DOHH2 (cell line): ENCODE data around the gene SORL1.

Experiments
- H3F3A ChIP-seq: fragments of 200-600 bp; sonication (generic), shearing (Covaris generic); 2 replicates; pipeline ENCODE4 v1.6.0; 2016; ENCODE audit warnings: antibody characterized with exemption, mild to moderate bottlenecking; ENCODE audit not compliant: control insufficient read depth, insufficient read depth
- H3K27ac ChIP-seq: fragments of 200-600 bp; sonication (generic); 2 replicates; pipeline ENCODE4 v1.5.1; 2014; ENCODE audit warnings: low read depth, mild to moderate bottlenecking, low read length, moderate library complexity
- H3K27me3 ChIP-seq: fragments of 200-600 bp; sonication (generic); 2 replicates; pipeline ENCODE4 v1.6.1; 2014; ENCODE audit warnings: mild to moderate bottlenecking, low read length, mixed read lengths; ENCODE audit not compliant: control insufficient read depth
- H3K36me3 ChIP-seq: fragments of 200-600 bp; sonication (generic); 2 replicates; pipeline ENCODE4 v1.6.1; 2014; ENCODE audit warnings: mild to moderate bottlenecking, low read length, moderate library complexity, mixed read lengths; ENCODE audit not compliant: control insufficient read depth
- H3K4me1 ChIP-seq: fragments of 200-600 bp; sonication (generic); 2 replicates; pipeline ENCODE4 v1.6.1; 2014; ENCODE audit warnings: mild to moderate bottlenecking, low read length, mixed read lengths; ENCODE audit not compliant: control insufficient read depth
- H3K4me2 ChIP-seq: fragments of 200-600 bp; sonication (generic); 2 replicates; pipeline ENCODE4 v1.6.0; 2014; ENCODE audit warnings: mild to moderate bottlenecking, low read length, moderate library complexity
- H3K4me3 ChIP-seq: fragments of 200-600 bp; sonication (generic); 2 replicates; pipeline ENCODE4 v1.5.1; 2014; ENCODE audit warnings: mild to moderate bottlenecking, low read length, mixed read lengths
- H3K79me2 ChIP-seq: fragments of 200-600 bp; sonication (generic); 2 replicates; pipeline ENCODE4 v1.6.1; 2014; ENCODE audit warnings: mild to moderate bottlenecking, low read length, mixed read lengths; ENCODE audit not compliant: control insufficient read depth
- H3K9me2 ChIP-seq: fragments of 200-600 bp; sonication (generic); replicated peaks from 2 replicates; pipeline ENCODE4 v1.6.1; 2014; ENCODE audit warnings: mild to moderate bottlenecking, low read length, mixed read lengths; ENCODE audit not compliant: control insufficient read depth
- H3K9me3 ChIP-seq: fragments of 200-600 bp; sonication (generic); 2 replicates; pipeline ENCODE4 v1.6.1; 2014; ENCODE audit warnings: antibody characterized with exemption, low read length, mixed read lengths; ENCODE audit not compliant: control insufficient read depth, insufficient read depth
- H4K20me1 ChIP-seq: fragments of 200-600 bp; sonication (generic); 2 replicates; pipeline ENCODE4 v1.6.0; 2014; ENCODE audit warnings: low read depth, mild to moderate bottlenecking, antibody characterized with exemption, low read length, moderate library complexity; ENCODE audit not compliant: control insufficient read depth, insufficient read depth
- EZH2phosphoT487 ChIP-seq: fragments of 200-600 bp; sonication (generic); IDR thresholded peaks from 2 replicates; pipeline ENCODE4 v1.6.1; 2017; ENCODE audit warnings: borderline replicate concordance, mild to moderate bottlenecking, antibody characterized with exemption, low read length, moderate library complexity, mixed read lengths
- TF ChIP-seq, protein P1 (sequence below): fragments of 200-600 bp; sonication (generic); IDR thresholded peaks from one replicate; pipeline ENCODE4 v1.5.1; 2014; ENCODE audit warnings: antibody characterized with exemption, mild to moderate bottlenecking, low read depth, low read length; ENCODE audit not compliant: poor library complexity, severe bottlenecking

The SORL1 gene

DNA sequence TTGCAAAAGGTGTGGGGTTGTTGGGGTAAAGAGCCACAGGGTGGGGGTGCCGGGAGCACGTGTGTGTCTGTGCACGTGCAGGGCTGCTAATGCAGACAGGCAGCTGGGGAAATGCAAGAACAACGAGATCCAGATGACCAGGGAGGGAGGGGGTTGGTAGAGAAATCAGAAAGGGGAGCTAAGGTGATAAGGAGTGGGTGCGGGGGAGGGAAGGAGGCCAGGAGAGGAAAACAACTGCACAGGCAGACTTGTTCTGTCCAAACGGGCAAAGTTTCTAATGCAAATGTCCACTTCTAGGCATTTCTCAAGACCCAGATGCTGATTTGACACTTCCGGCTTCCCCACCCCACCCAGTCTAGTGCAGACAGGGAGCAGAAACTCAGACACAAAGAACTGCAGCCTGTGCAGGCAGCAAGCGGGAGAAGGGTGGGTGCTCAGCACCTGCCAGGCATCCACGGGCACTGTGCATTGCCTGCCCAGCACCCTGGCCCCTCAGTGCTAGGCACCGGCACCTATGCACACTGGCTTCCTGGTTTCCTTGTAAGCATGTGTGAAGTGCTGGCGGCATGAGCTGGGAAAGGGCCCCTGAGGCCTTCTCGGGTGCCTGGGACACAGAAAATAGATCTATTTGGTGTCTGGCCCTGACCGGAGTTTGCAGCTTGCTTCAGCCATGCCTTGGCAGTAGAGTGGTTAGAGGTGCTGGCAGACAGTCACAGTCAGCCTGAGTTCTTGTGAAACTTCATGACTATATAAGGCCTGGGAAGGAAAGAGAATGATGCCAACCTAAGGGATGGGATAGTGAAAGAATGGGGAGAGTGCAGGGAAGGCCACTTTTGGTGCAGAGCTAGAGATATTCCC lies 220.7 kb downstream of the SORL1 start:
- Histone ChIP-seq H3K4me3 (no peak overlapping the region), H3K9me2 (no peaks in the 10 kb centered on the region)
- TF ChIP-seq, protein P1, sequence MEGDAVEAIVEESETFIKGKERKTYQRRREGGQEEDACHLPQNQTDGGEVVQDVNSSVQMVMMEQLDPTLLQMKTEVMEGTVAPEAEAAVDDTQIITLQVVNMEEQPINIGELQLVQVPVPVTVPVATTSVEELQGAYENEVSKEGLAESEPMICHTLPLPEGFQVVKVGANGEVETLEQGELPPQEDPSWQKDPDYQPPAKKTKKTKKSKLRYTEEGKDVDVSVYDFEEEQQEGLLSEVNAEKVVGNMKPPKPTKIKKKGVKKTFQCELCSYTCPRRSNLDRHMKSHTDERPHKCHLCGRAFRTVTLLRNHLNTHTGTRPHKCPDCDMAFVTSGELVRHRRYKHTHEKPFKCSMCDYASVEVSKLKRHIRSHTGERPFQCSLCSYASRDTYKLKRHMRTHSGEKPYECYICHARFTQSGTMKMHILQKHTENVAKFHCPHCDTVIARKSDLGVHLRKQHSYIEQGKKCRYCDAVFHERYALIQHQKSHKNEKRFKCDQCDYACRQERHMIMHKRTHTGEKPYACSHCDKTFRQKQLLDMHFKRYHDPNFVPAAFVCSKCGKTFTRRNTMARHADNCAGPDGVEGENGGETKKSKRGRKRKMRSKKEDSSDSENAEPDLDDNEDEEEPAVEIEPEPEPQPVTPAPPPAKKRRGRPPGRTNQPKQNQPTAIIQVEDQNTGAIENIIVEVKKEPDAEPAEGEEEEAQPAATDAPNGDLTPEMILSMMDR = no peak
- TF ChIP-seq EZH2phosphoT487 = no peak

GRCh38 chr11:121681550-121682268 lies 229.6 kb downstream of the SORL1 start:
- Histone ChIP-seq H3K79me2 (no peaks in the 10 kb centered on the region), H3K27me3 (peaks cover 2% of the 10 kb centered on the region; the same call in 1 of the 2 replicates), H3F3A (no peaks in the 10 kb centered on the region), H3K27ac (no peak overlapping the region), H3K36me3 (no peaks in the 10 kb centered on the region), H3K4me3 (no peak overlapping the region), H3K4me1 (no peaks in the 10 kb centered on the region), H3K4me2 (no peak overlapping the region), H4K20me1 (no peaks in the 10 kb centered on the region), H3K9me3 (no peaks in the 10 kb centered on the region), H3K9me2 (no peaks in the 10 kb centered on the region)
- TF ChIP-seq, protein P1 = no peak
- no peak for TF ChIP-seq EZH2phosphoT487

More for the DNA sequence above, 220.7 kb downstream of the SORL1 start:
- Histone ChIP-seq H3K4me1 (no peaks in the 10 kb centered on the region), H3F3A (no peaks in the 10 kb centered on the region), H3K4me2 (no peak overlapping the region), H4K20me1 (no peaks in the 10 kb centered on the region), H3K79me2 (no peaks in the 10 kb centered on the region), H3K36me3 (no peaks in the 10 kb centered on the region), H3K27me3 (0 out of 2 replicates have a peak, but pooled peaks cover 6% of the 10 kb centered on the region), H3K27ac (no peak overlapping the region), H3K9me3 (no peaks in the 10 kb centered on the region)
